Tibial nerve (tissue), 3 donors: ENCODE measurements around the gene PTGDR2.

Experiments used
- CTCF ChIP-seq, 5 experiments: fragments of 200-600 bp in 3 of 5; fragments of 450-650 bp in 2 of 5; sonication (generic) in 3 of 5; IDR thresholded peaks; one replicate each; pipeline ENCODE4 v1.5.1; 2016 to 2019; ENCODE audit warnings: antibody characterized with exemption in 5 of 5, mild to moderate bottlenecking in 3 of 5, moderate library complexity in 2 of 5
- POLR2A ChIP-seq, 2 donors: fragments of 450-650 bp; IDR thresholded peaks; one replicate each; pipeline ENCODE4 v1.6.1; 2017; ENCODE audit warnings: antibody characterized with exemption in 2 of 2, mild to moderate bottlenecking in 2 of 2, moderate library complexity in 2 of 2

- TF ChIP-seq POLR2A (IDR thresholded peaks at IDR 0.05) (no peak), CTCF (IDR thresholded peaks at IDR 0.05) (no peak)
Observed at GRCh38 chr11:60836866-60837515, 18.8 kb downstream of the PTGDR2 start.
